Naive thymus-derived CD4-positive, alpha-beta T cell (primary cell): ENCODE data around the gene SERPINF2. TPM values are rescaled to one million over a fixed set of nuclear protein-coding genes. Genes with fewer than 3 reads are reported as not detected.

ENCODE experiments used
- ATAC-seq: fragments of 150-1000 bp; cut with Tn5 transposase; 2 replicates; pipeline ENCODE4 v1.10.0; 2021; ENCODE audit warnings: mild to moderate bottlenecking, moderate library complexity
- CTCF ChIA-PET: fragments of 350-600 bp; sonication (Branson Sonifier 250); formaldehyde crosslinking; loops from one replicate; lab custom pipeline; 2021; ENCODE audit warnings: antibody characterized with exemption; lab: Charles Lee
- POLR2A ChIA-PET: fragments of 350-600 bp; sonication (Branson Sonifier 250); formaldehyde crosslinking; loops from one replicate; lab custom pipeline; 2021; ENCODE audit warnings: antibody characterized with exemption, inconsistent platforms; lab: Charles Lee
- DNase-seq, 9 donors: peaks; one replicate each; pipeline versions ENCODE4 v3.0.0 to v3.0.0-alpha.2; 2020 to 2022; ENCODE audit warnings: mixed read lengths in 1 of 9
- H3K27ac ChIP-seq: one replicate; pipeline ENCODE4 v1.7.0; 2013; ENCODE audit warnings: mild to moderate bottlenecking, low read depth, low read length, moderate library complexity
- H3K27me3 ChIP-seq, 2 donors: one replicate each; pipeline ENCODE4 v1.7.0; 2013; ENCODE audit warnings: low read length in 2 of 2, mild to moderate bottlenecking in 2 of 2, moderate library complexity in 2 of 2; ENCODE audit not compliant: control insufficient read depth in 2 of 2, insufficient read depth in 2 of 2
- H3K36me3 ChIP-seq, 3 experiments: 1 replicate in 2 of 3; 2 replicates in 1 of 3; pipeline ENCODE4 v1.7.0; 2013; ENCODE audit warnings: low read length in 3 of 3, mild to moderate bottlenecking in 3 of 3, moderate library complexity in 1 of 3; ENCODE audit not compliant: insufficient read depth in 3 of 3, control insufficient read depth in 2 of 3
- H3K4me1 ChIP-seq, 2 donors: one replicate each; pipeline ENCODE4 v1.7.0; 2013; ENCODE audit warnings: low read length in 2 of 2, mild to moderate bottlenecking in 2 of 2, moderate library complexity in 1 of 2; ENCODE audit not compliant: control insufficient read depth in 2 of 2, insufficient read depth in 2 of 2
- H3K4me3 ChIP-seq: 2 replicates; pipeline ENCODE4 v1.7.0; 2013; ENCODE audit warnings: mild to moderate bottlenecking, low read length
- H3K9me3 ChIP-seq, 3 experiments: 1 replicate in 2 of 3; 2 replicates in 1 of 3; pipeline ENCODE4 v1.7.0; 2013; ENCODE audit warnings: low read length in 3 of 3; ENCODE audit not compliant: control insufficient read depth in 2 of 3
- H3K27ac Mint-ChIP-seq, 9 donors: one replicate each; pipeline ENCODE4 v1.8.0; 2020 to 2022; ENCODE audit warnings: mixed read lengths in 9 of 9, mild to moderate bottlenecking in 8 of 9, moderate library complexity in 5 of 9, inconsistent platforms in 2 of 9
- H3K27me3 Mint-ChIP-seq, 5 donors: one replicate each; pipeline ENCODE4 v1.8.0; 2021 to 2022; ENCODE audit warnings: mixed read lengths in 5 of 5, mild to moderate bottlenecking in 1 of 5
- H3K36me3 Mint-ChIP-seq, 5 donors: one replicate each; pipeline ENCODE4 v1.8.0; 2020 to 2022; ENCODE audit warnings: mixed read lengths in 5 of 5, mild to moderate bottlenecking in 3 of 5, inconsistent platforms in 1 of 5
- H3K4me1 Mint-ChIP-seq, 7 donors: one replicate each; pipeline ENCODE4 v1.8.0; 2020 to 2022; ENCODE audit warnings: mixed read lengths in 7 of 7, mild to moderate bottlenecking in 3 of 7, inconsistent platforms in 1 of 7
- H3K4me3 Mint-ChIP-seq, 10 donors: one replicate each; pipeline ENCODE4 v1.8.0; 2020 to 2022; ENCODE audit warnings: mild to moderate bottlenecking in 10 of 10, mixed read lengths in 10 of 10, moderate library complexity in 6 of 10, inconsistent platforms in 2 of 10
- H3K9me3 Mint-ChIP-seq, 11 donors: one replicate each; pipeline ENCODE4 v1.8.0; 2020 to 2022; ENCODE audit warnings: mixed read lengths in 11 of 11, mild to moderate bottlenecking in 4 of 11, inconsistent platforms in 1 of 11, moderate library complexity in 1 of 11
- intact Hi-C, 2 donors: fragments of 100-400 bp; cut with micrococcal nuclease; formaldehyde crosslinking; loops; one replicate each; pipeline ENCODE4 v1.15.1; 2023
- polyA plus RNA-seq, 2 donors: library from polyadenylated mRNA; unstranded; fragments of 300-500 nt; fragmentation: Illumina TruSeq; gene quantifications; one replicate each; pipeline ENCODE4 v1.2.3, GENCODE V29; 2021
- total RNA-seq, 6 experiments: library from RNA in 5 of 6; stranded (reverse) in 5 of 6; gene quantifications; 1 replicate in 5 of 6; 2 replicates in 1 of 6; pipeline ENCODE4 v1.2.3 and lab custom pipeline; 2021 to 2026

SERPINF2 gene
- total and polyA plus RNA-seq, 7 experiments from 2014 or later, result 0.27 to 1.4 (median 0.65) TPM; not detected in 2

DNA sequence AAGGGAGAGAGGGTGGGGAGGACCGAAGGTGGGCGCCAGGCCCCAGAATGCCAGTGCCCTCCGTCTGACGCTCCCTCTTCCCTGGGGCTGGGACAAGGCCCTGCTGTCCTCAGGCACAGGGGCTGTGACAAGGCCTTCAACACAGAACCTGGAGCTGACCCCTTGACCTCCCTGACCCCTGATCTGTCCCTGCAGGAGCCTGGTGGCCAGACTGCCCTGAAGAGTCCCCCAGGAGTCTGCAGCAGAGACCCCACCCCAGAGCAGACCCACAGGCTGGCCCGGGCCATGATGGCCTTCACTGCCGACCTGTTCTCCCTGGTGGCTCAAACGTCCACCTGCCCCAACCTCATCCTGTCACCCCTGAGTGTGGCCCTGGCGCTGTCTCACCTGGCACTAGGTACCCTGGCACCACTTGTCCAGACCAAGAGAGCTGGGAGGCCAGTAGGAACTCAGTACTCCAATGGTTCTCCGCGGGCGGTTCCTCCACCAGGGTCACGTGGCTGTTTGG is 2.9 kb downstream of the SERPINF2 start:
- no peaks in the 10 kb centered on the region for H3K36me3 ChIP-seq
- H3K4me1 ChIP-seq, result no peaks in the 10 kb centered on the region
- no peak overlapping the region for H3K4me3 Mint-ChIP-seq
- H3K4me1 Mint-ChIP-seq, result no peaks in the 10 kb centered on the region
- no peak overlapping the region for H3K27ac ChIP-seq
- H3K9me3 Mint-ChIP-seq, result no peaks in the 10 kb centered on the region
- ChIA-PET CTCF (no interaction called here), POLR2A (no interaction called here)
- H3K36me3 Mint-ChIP-seq, result no peaks in the 10 kb centered on the region
- no peak overlapping the region for H3K4me3 ChIP-seq
- no peaks in the 10 kb centered on the region for H3K27me3 Mint-ChIP-seq
- no peak for DNase-seq
- no peaks in the 10 kb centered on the region for H3K9me3 ChIP-seq
- no peak for ATAC-seq
- H3K27me3 ChIP-seq, result no peaks in the 10 kb centered on the region
- no peak overlapping the region for H3K27ac Mint-ChIP-seq
- intact Hi-C loops, result no loop called here

DNA sequence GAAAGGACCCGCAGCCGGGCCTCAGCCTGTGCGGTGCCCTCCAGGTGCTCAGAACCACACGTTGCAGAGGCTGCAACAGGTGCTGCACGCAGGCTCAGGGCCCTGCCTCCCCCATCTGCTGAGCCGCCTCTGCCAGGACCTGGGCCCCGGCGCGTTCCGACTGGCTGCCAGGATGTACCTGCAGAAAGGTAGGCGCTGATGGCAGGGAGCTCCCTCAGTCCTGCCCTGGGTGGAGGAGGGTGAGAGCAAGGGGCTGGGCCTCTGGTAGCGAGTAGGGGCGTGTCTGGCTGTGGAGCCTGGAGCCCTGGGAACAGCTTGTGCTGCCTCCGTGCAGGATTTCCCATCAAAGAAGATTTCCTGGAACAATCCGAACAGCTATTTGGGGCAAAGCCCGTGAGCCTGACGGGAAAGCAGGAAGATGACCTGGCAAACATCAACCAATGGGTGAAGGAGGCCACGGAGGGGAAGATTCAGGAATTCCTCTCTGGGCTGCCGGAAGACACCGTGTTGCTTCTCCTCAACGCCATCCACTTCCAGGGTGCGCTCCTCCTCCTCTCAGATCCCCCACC is 4.4 kb downstream of the SERPINF2 start:
- no peak for DNase-seq
- H3K4me1 ChIP-seq, result no peaks in the 10 kb centered on the region
- no peaks in the 10 kb centered on the region for H3K27me3 ChIP-seq
- intact Hi-C loops, result no loop called here
- H3K36me3 ChIP-seq, result no peaks in the 10 kb centered on the region
- no peak for ATAC-seq
- Mint-ChIP-seq H3K27ac (no peak overlapping the region), H3K27me3 (no peaks in the 10 kb centered on the region), H3K36me3 (no peaks in the 10 kb centered on the region), H3K4me3 (no peak overlapping the region), H3K9me3 (no peaks in the 10 kb centered on the region), H3K4me1 (peaks cover 0 to 3% (median 0%) of the 10 kb centered on the region in 7 donors)
- H3K4me3 ChIP-seq, result no peak overlapping the region
- no peak overlapping the region for H3K27ac ChIP-seq
- CTCF ChIA-PET, result no interaction called here
- POLR2A ChIA-PET, result interaction anchor here (0.7 kb wide), 1 partner anchor 16 kb away, joined by 4 read pairs; no protein-coding TSS in a partner anchor
- H3K9me3 ChIP-seq, result no peaks in the 10 kb centered on the region

- H3K27ac ChIP-seq, result no peak overlapping the region
- CTCF ChIA-PET, result no interaction called here
- Mint-ChIP-seq H3K4me3 (no peak overlapping the region), H3K9me3 (no peaks in the 10 kb centered on the region), H3K4me1 (peaks cover 0 to 8% (median 0%) of the 10 kb centered on the region in 7 donors), H3K36me3 (no peaks in the 10 kb centered on the region), H3K27me3 (no peaks in the 10 kb centered on the region), H3K27ac (no peak overlapping the region)
- intact Hi-C loops, result no loop called here
- DNase-seq, result no peak
- ATAC-seq, result no peak
- POLR2A ChIA-PET, result interaction anchor here (0.7 kb wide), 1 partner anchor 12 kb away, joined by 3 read pairs; the partner anchor contains the start of gene SERPINF1
- H3K4me1 ChIP-seq, result no peaks in the 10 kb centered on the region
- H3K27me3 ChIP-seq, result no peaks in the 10 kb centered on the region
- no peaks in the 10 kb centered on the region for H3K36me3 ChIP-seq
- H3K9me3 ChIP-seq, result no peaks in the 10 kb centered on the region
- no peak overlapping the region for H3K4me3 ChIP-seq
These were observed 8.0 kb downstream of the SERPINF2 start for GRCh38 chr17:1750628-1751027.

DNA sequence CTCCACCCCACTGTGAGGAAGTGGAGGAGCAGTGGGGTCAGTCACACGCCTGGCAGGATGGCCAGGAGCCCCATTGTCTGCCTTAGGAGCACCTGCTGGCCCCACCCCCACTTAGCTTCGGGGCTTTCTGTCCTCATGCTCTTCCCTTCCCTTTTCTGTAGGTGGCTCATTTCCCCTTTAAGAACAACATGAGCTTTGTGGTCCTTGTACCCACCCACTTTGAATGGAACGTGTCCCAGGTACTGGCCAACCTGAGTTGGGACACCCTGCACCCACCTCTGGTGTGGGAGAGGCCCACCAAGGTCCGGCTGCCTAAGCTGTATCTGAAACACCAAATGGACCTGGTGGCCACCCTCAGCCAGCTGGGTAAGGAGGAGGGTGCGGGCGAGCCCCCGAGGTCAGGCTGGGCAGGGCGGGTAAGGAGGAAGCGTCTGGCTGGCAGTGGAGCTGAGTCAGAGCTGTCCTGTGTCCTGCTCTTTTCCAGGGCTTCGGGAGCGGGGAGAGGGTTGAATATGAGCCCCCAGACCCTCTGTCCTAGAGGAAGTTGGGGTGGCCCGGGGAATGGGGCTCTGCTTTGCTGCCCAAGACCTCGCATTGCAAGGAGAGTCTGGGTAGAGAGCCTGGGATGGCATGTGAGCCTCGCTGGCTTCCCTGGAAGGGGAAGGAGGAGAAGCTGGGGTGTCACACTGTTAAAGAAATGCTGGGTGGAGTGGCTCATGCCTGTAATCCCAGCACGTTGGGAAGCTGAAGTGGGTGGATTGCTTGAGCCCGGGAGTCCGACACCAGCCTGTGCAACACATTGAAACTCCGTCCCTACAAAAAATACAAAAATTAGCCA is 10.0 kb downstream of the SERPINF2 start:
- Histone ChIP-seq H3K4me1 (no peaks in the 10 kb centered on the region), H3K27me3 (no peaks in the 10 kb centered on the region), H3K27ac (no peak overlapping the region), H3K4me3 (no peak overlapping the region), H3K9me3 (no peaks in the 10 kb centered on the region), H3K36me3 (no peaks in the 10 kb centered on the region)
- Mint-ChIP-seq H3K36me3 (no peaks in the 10 kb centered on the region), H3K4me3 (no peak overlapping the region), H3K4me1 (peaks cover 0 to 8% (median 0%) of the 10 kb centered on the region in 7 donors), H3K27ac (peak overlapping the region in 2 of 9 donors; percentile 45 to 74), H3K27me3 (peaks cover 0 to 3% (median 0%) of the 10 kb centered on the region in 5 donors), H3K9me3 (no peaks in the 10 kb centered on the region)
- intact Hi-C loops, result no loop called here
- ATAC-seq (peak; percentile 67), DNase-seq (no peak)
- ChIA-PET CTCF (no interaction called here), POLR2A (interaction anchor here (1.5 to 2.3 kb wide), 2 partner anchors 11 to 14 kb away, joined by 4 to 6 read pairs; no protein-coding TSS in a partner anchor)

DNA sequence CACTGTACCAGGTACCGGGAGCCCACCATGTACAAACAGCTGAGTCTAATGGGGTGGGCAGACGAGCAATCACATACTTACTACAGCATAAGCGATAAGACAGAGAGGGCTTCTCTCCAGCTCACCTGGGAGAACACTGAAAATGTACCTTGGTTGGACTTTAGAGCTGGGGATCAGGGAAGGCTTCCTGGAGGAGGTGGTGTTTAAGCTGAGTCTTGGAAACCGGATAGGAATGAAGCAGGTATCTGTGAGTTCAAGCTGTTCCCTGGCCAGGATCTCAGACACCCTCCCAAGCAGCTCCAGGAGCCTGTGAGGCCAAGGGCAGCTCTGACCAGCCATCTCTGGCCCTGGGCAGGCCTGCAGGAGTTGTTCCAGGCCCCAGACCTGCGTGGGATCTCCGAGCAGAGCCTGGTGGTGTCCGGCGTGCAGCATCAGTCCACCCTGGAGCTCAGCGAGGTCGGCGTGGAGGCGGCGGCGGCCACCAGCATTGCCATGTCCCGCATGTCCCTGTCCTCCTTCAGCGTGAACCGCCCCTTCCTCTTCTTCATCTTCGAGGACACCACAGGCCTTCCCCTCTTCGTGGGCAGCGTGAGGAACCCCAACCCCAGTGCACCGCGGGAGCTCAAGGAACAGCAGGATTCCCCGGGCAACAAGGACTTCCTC is 11.2 kb downstream of the SERPINF2 start:
- H3K27me3 Mint-ChIP-seq, result peaks cover 0 to 9% (median 0%) of the 10 kb centered on the region in 5 donors
- H3K9me3 Mint-ChIP-seq, result no peaks in the 10 kb centered on the region
- ChIA-PET POLR2A (interaction anchor here (1.5 to 2.3 kb wide), 2 partner anchors 10 to 12 kb away, joined by 4 to 6 read pairs; no protein-coding TSS in a partner anchor), CTCF (interaction anchor here (0.6 kb wide), 1 partner anchor 70 kb away, joined by 3 read pairs; no protein-coding TSS in a partner anchor)
- ATAC-seq (no peak), DNase-seq (no peak)
- intact Hi-C loops, result no loop called here
- no peaks in the 10 kb centered on the region for H3K36me3 ChIP-seq
- H3K4me1 Mint-ChIP-seq, result peaks cover 0 to 10% (median 7%) of the 10 kb centered on the region in 7 donors
- H3K4me1 ChIP-seq, result no peaks in the 10 kb centered on the region
- no peaks in the 10 kb centered on the region for H3K9me3 ChIP-seq
- no peak overlapping the region for H3K27ac ChIP-seq
- no peaks in the 10 kb centered on the region for H3K36me3 Mint-ChIP-seq
- no peak overlapping the region for H3K4me3 ChIP-seq
- no peaks in the 10 kb centered on the region for H3K27me3 ChIP-seq
- no peak overlapping the region for H3K4me3 Mint-ChIP-seq
- H3K27ac Mint-ChIP-seq, result no peak overlapping the region

DNA sequence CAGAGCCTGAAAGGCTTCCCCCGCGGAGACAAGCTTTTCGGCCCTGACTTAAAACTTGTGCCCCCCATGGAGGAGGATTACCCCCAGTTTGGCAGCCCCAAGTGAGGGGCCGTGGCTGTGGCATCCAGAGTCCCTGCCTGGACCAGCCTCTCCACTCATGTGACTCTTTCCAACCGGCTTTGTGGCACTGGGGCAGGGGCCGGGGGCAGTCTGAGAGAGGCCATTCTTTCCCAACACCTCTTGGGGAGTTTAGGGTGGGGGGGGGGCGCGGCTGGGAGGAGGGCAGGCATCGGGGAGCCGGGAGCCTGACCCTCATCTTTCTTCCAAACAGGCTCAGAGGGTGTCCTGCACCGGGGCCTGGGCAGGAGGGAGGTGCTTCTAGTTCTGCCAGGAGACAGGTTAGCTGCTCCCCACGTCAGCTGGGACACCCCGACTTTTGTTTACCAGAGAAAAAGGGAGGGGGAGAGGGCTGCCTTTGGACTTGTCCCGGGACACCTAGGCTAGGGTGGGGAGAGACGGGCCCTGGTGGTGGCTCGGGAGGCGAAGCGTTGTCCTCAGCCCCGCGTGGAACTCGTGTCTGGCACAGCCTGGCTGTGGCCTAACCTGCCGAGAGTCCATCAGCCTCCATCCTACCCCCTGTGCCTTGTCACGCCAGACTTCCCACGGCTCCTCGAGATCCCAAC is 11.9 kb downstream of the SERPINF2 start:
- ChIA-PET POLR2A (interaction anchor here (1.5 to 2.3 kb wide), 2 partner anchors 9 to 12 kb away, joined by 4 to 6 read pairs; no protein-coding TSS in a partner anchor), CTCF (interaction anchor here (0.6 kb wide), 1 partner anchor 69 kb away, joined by 3 read pairs; no protein-coding TSS in a partner anchor)
- Histone ChIP-seq H3K27ac (no peak overlapping the region), H3K27me3 (no peaks in the 10 kb centered on the region), H3K4me1 (no peaks in the 10 kb centered on the region), H3K4me3 (no peak overlapping the region), H3K9me3 (no peaks in the 10 kb centered on the region), H3K36me3 (no peaks in the 10 kb centered on the region)
- intact Hi-C loops, result no loop called here
- DNase-seq (no peak), ATAC-seq (no peak)
- Mint-ChIP-seq H3K36me3 (no peaks in the 10 kb centered on the region), H3K9me3 (no peaks in the 10 kb centered on the region), H3K4me1 (peaks cover 0 to 10% (median 7%) of the 10 kb centered on the region in 7 donors), H3K27me3 (peaks cover 0 to 9% (median 0%) of the 10 kb centered on the region in 5 donors), H3K27ac (peak overlapping the region in 1 of 9 donors; percentile 49), H3K4me3 (no peak overlapping the region)
